ENCODE data around the gene TMEM263.
"Not testable (repeated sequence)": the region's sequence is repeated elsewhere in the genome, so short reads cannot be mapped to it uniquely, and the experiment has no call there.

Gene TMEM263

GRCh38 chr12:107002665-107003064 is 47.0 kb downstream of the TMEM263 start:
- H3K27ac ChIP-seq (ENCODE audit: insufficient read depth, low read length, poor library complexity, severe bottlenecking); DNase-seq; H3K4me3 ChIP-seq (ENCODE audit: insufficient read depth, low read depth, low read length, poor library complexity, severe bottlenecking); H3K4me1 ChIP-seq (ENCODE audit: control insufficient read depth, insufficient read depth, low read length, poor library complexity, severe bottlenecking); H3K36me3 ChIP-seq (ENCODE audit: control insufficient read depth, insufficient read depth, low read length); H3K27me3 ChIP-seq (replicated peaks; ENCODE audit: control insufficient read depth, insufficient read depth, low read length, poor library complexity, severe bottlenecking); H3K9me3 ChIP-seq (ENCODE audit: control insufficient read depth, low read length): not testable (repeated sequence)

GRCh38 chr12:107007411-107007810 is 51.7 kb downstream of the TMEM263 start:
- Histone ChIP-seq H3K27ac (ENCODE audit: insufficient read depth, low read length, poor library complexity, severe bottlenecking) (no peak overlapping the region), H3K27me3 (replicated peaks; ENCODE audit: control insufficient read depth, insufficient read depth, low read length, poor library complexity, severe bottlenecking) (no peaks in the 10 kb centered on the region), H3K4me1 (ENCODE audit: control insufficient read depth, insufficient read depth, low read length, poor library complexity, severe bottlenecking) (no peaks in the 10 kb centered on the region), H3K4me3 (ENCODE audit: insufficient read depth, low read depth, low read length, poor library complexity, severe bottlenecking) (no peak overlapping the region), H3K9me3 (ENCODE audit: control insufficient read depth, low read length) (no peaks in the 10 kb centered on the region), H3K36me3 (ENCODE audit: control insufficient read depth, insufficient read depth, low read length) (no peaks in the 10 kb centered on the region)
- DNase-seq, result no peak

- DNase-seq, result no peak
- H3K27me3 ChIP-seq (replicated peaks; ENCODE audit: control insufficient read depth, insufficient read depth, low read length, poor library complexity, severe bottlenecking), result no peaks in the 10 kb centered on the region
- no peaks in the 10 kb centered on the region for H3K36me3 ChIP-seq (ENCODE audit: control insufficient read depth, insufficient read depth, low read length)
- no peaks in the 10 kb centered on the region for H3K4me1 ChIP-seq (ENCODE audit: control insufficient read depth, insufficient read depth, low read length, poor library complexity, severe bottlenecking)
- H3K27ac ChIP-seq (ENCODE audit: insufficient read depth, low read length, poor library complexity, severe bottlenecking), result no peak overlapping the region
- no peaks in the 10 kb centered on the region for H3K9me3 ChIP-seq (ENCODE audit: control insufficient read depth, low read length)
- H3K4me3 ChIP-seq (ENCODE audit: insufficient read depth, low read depth, low read length, poor library complexity, severe bottlenecking), result no peak overlapping the region
These were observed 55.8 kb downstream of the TMEM263 start for GRCh38 chr12:107011519-107011918.

- Histone ChIP-seq H3K9me3 (ENCODE audit: control insufficient read depth, low read length) (no peaks in the 10 kb centered on the region), H3K4me1 (ENCODE audit: control insufficient read depth, insufficient read depth, low read length, poor library complexity, severe bottlenecking) (no peaks in the 10 kb centered on the region), H3K27me3 (replicated peaks; ENCODE audit: control insufficient read depth, insufficient read depth, low read length, poor library complexity, severe bottlenecking) (no peaks in the 10 kb centered on the region), H3K36me3 (ENCODE audit: control insufficient read depth, insufficient read depth, low read length) (no peaks in the 10 kb centered on the region), H3K27ac (ENCODE audit: insufficient read depth, low read length, poor library complexity, severe bottlenecking) (no peak overlapping the region), H3K4me3 (ENCODE audit: insufficient read depth, low read depth, low read length, poor library complexity, severe bottlenecking) (no peak overlapping the region)
- DNase-seq, result no peak
These were observed 57.2 kb downstream of the TMEM263 start for GRCh38 chr12:107012736-107013425.

GRCh38 chr12:107014055-107014454 is 58.3 kb downstream of the TMEM263 start:
- Histone ChIP-seq H3K27me3 (replicated peaks; ENCODE audit: control insufficient read depth, insufficient read depth, low read length, poor library complexity, severe bottlenecking) (no peaks in the 10 kb centered on the region), H3K4me1 (ENCODE audit: control insufficient read depth, insufficient read depth, low read length, poor library complexity, severe bottlenecking) (no peaks in the 10 kb centered on the region), H3K9me3 (ENCODE audit: control insufficient read depth, low read length) (no peaks in the 10 kb centered on the region), H3K27ac (ENCODE audit: insufficient read depth, low read length, poor library complexity, severe bottlenecking) (no peak overlapping the region), H3K36me3 (ENCODE audit: control insufficient read depth, insufficient read depth, low read length) (no peaks in the 10 kb centered on the region), H3K4me3 (ENCODE audit: insufficient read depth, low read depth, low read length, poor library complexity, severe bottlenecking) (no peak overlapping the region)
- DNase-seq, result peak in 1 of 3 donors; percentile 19

GRCh38 chr12:107017042-107017441 is 61.3 kb downstream of the TMEM263 start:
- no peaks in the 10 kb centered on the region for H3K27me3 ChIP-seq (replicated peaks; ENCODE audit: control insufficient read depth, insufficient read depth, low read length, poor library complexity, severe bottlenecking)
- H3K27ac ChIP-seq (ENCODE audit: insufficient read depth, low read length, poor library complexity, severe bottlenecking), result no peak overlapping the region
- H3K9me3 ChIP-seq (ENCODE audit: control insufficient read depth, low read length), result no peaks in the 10 kb centered on the region
- peaks cover 2% of the 10 kb centered on the region for H3K36me3 ChIP-seq (ENCODE audit: control insufficient read depth, insufficient read depth, low read length)
- DNase-seq, result no peak
- H3K4me3 ChIP-seq (ENCODE audit: insufficient read depth, low read depth, low read length, poor library complexity, severe bottlenecking), result no peak overlapping the region
- H3K4me1 ChIP-seq (ENCODE audit: control insufficient read depth, insufficient read depth, low read length, poor library complexity, severe bottlenecking), result no peaks in the 10 kb centered on the region

- DNase-seq, result no peak
- Histone ChIP-seq H3K27ac (ENCODE audit: insufficient read depth, low read length, poor library complexity, severe bottlenecking) (no peak overlapping the region), H3K9me3 (ENCODE audit: control insufficient read depth, low read length) (no peaks in the 10 kb centered on the region), H3K27me3 (replicated peaks; ENCODE audit: control insufficient read depth, insufficient read depth, low read length, poor library complexity, severe bottlenecking) (no peaks in the 10 kb centered on the region), H3K36me3 (ENCODE audit: control insufficient read depth, insufficient read depth, low read length) (peaks cover 2% of the 10 kb centered on the region), H3K4me3 (ENCODE audit: insufficient read depth, low read depth, low read length, poor library complexity, severe bottlenecking) (no peak overlapping the region), H3K4me1 (ENCODE audit: control insufficient read depth, insufficient read depth, low read length, poor library complexity, severe bottlenecking) (no peaks in the 10 kb centered on the region)
These were observed 63.8 kb downstream of the TMEM263 start for GRCh38 chr12:107019546-107019945.

Data from effector memory CD4-positive, alpha-beta T cell (primary cell).